ENCODE results near the gene PTX4. TPM values are rescaled to one million over a fixed set of nuclear protein-coding genes. Genes with fewer than 3 reads are reported as not detected.

Gene PTX4
- polyA plus RNA-seq, 1 donor (not counting 4 experiments of a cell fraction or from before 2014, with no cell fraction given) = not detected

DNA sequence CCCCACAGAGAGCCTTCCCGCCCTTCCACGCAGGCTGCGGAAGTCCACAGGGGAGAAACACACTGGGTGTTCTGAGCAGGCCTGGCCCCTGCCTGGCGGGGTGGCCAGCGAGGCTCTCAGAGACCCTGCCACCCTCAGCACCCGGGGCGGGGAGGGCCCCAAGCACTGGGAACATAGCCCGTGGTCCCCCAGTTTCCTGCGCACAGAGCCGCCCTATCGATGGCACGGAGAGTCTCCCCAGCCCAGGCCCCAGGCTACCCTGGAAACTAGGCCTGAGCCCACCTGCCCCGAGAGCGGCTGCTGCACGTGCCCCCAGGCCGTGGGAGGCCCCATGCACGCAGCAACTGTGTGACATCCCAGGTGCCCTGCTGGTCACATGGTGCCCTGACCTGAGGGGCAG is 34.2 kb downstream of the PTX4 start:
- Histone ChIP-seq H4K20me1 (ENCODE audit: control insufficient read depth, extremely low read depth, insufficient read depth, low read length) (no peaks in the 10 kb centered on the region), H3K36me3 (ENCODE audit: control insufficient read depth in 2 of 2, extremely low read depth in 1 of 2, insufficient read depth in 2 of 2, low read length in 2 of 2) (peaks cover 0 to 31% of the 10 kb centered on the region in 2 experiments), H2AFZ (ENCODE audit: control insufficient read depth, low read length) (no peak overlapping the region), H3K9ac (ENCODE audit: control insufficient read depth, extremely low read depth, insufficient read depth, low read length) (no peak overlapping the region), H3K4me3 (ENCODE audit: control insufficient read depth in 2 of 3, extremely low read depth in 1 of 3, insufficient read depth in 2 of 3, low read depth in 1 of 3, low read length in 3 of 3) (no peak overlapping the region), H3K27ac (ENCODE audit: control insufficient read depth, insufficient read depth, low read length) (no peak overlapping the region), H3K9me3 (ENCODE audit: control insufficient read depth, low read depth, low read length) (no peaks in the 10 kb centered on the region), H3K9me1 (ENCODE audit: control insufficient read depth, extremely low read depth, insufficient read depth, low read length) (no peaks in the 10 kb centered on the region), H3K79me2 (ENCODE audit: control insufficient read depth, insufficient read depth, low read length) (no peaks in the 10 kb centered on the region), H3K4me2 (ENCODE audit: control insufficient read depth, extremely low read depth, insufficient read depth, low read depth, low read length) (no peak overlapping the region), H3K4me1 (ENCODE audit: control insufficient read depth, extremely low read depth, insufficient read depth, low read length) (no peaks in the 10 kb centered on the region), H3K27me3 (ENCODE audit: control insufficient read depth, extremely low read depth, insufficient read depth, low read length) (no peaks in the 10 kb centered on the region)
- dilution Hi-C loops (cut with MboI; ENCODE audit: extremely low pct_ligation_motif_present, low sequenced_read_pairs) = no loop called here
- FAIRE-seq (no peak), DNase-seq (ENCODE audit: low read depth, low spot score) (no peak)
- TF ChIP-seq EZH2 (IDR thresholded peaks at IDR 0.05; ENCODE audit: low read length) (no peak), CTCF (optimal IDR thresholded peaks at IDR 0.05 in 1 of 3, IDR thresholded peaks at IDR 0.05 in 1 of 3, conservative IDR thresholded peaks at IDR 0.05 in 1 of 3; ENCODE audit: extremely low read depth in 1 of 3, insufficient read depth in 2 of 3, low read length in 3 of 3) (no peak)

GRCh38 chr16:1453316-1453715 is 35.4 kb downstream of the PTX4 start:
- dilution Hi-C loops (cut with MboI; ENCODE audit: extremely low pct_ligation_motif_present, low sequenced_read_pairs) = no loop called here
- peaks cover 0 to 29% of the 10 kb centered on the region in 2 experiments for H3K36me3 ChIP-seq (ENCODE audit: control insufficient read depth in 2 of 2, extremely low read depth in 1 of 2, insufficient read depth in 2 of 2, low read length in 2 of 2)

More at GRCh38 chr16:1453316-1453715, 35.4 kb downstream of the PTX4 start:
- DNase-seq (ENCODE audit: low read depth, low spot score) (no peak), FAIRE-seq (no peak)
- no peaks in the 10 kb centered on the region for H3K27me3 ChIP-seq (ENCODE audit: control insufficient read depth, extremely low read depth, insufficient read depth, low read length)
- no peaks in the 10 kb centered on the region for H4K20me1 ChIP-seq (ENCODE audit: control insufficient read depth, extremely low read depth, insufficient read depth, low read length)
- H2AFZ ChIP-seq (ENCODE audit: control insufficient read depth, low read length) = no peak overlapping the region
- H3K9ac ChIP-seq (ENCODE audit: control insufficient read depth, extremely low read depth, insufficient read depth, low read length) = no peak overlapping the region
- no peak overlapping the region for H3K4me3 ChIP-seq (ENCODE audit: control insufficient read depth in 2 of 3, extremely low read depth in 1 of 3, insufficient read depth in 2 of 3, low read depth in 1 of 3, low read length in 3 of 3)
- TF ChIP-seq EZH2 (IDR thresholded peaks at IDR 0.05; ENCODE audit: low read length) (no peak), CTCF (optimal IDR thresholded peaks at IDR 0.05 in 1 of 3, IDR thresholded peaks at IDR 0.05 in 1 of 3, conservative IDR thresholded peaks at IDR 0.05 in 1 of 3; ENCODE audit: extremely low read depth in 1 of 3, insufficient read depth in 2 of 3, low read length in 3 of 3) (no peak)
- H3K9me3 ChIP-seq (ENCODE audit: control insufficient read depth, low read depth, low read length) = no peaks in the 10 kb centered on the region
- no peaks in the 10 kb centered on the region for H3K79me2 ChIP-seq (ENCODE audit: control insufficient read depth, insufficient read depth, low read length)
- H3K27ac ChIP-seq (ENCODE audit: control insufficient read depth, insufficient read depth, low read length) = no peak overlapping the region
- no peaks in the 10 kb centered on the region for H3K4me1 ChIP-seq (ENCODE audit: control insufficient read depth, extremely low read depth, insufficient read depth, low read length)
- no peaks in the 10 kb centered on the region for H3K9me1 ChIP-seq (ENCODE audit: control insufficient read depth, extremely low read depth, insufficient read depth, low read length)
- no peak overlapping the region for H3K4me2 ChIP-seq (ENCODE audit: control insufficient read depth, extremely low read depth, insufficient read depth, low read depth, low read length)

All from keratinocyte (primary cell).